HL-60 (cell line): ENCODE results near the gene GLIS1.

Experiments
- DNase-seq, 2 experiments: peaks; one replicate each; pipeline ENCODE4 v3.0.0-alpha.2; 2010 to 2020; ENCODE audit warnings: low read depth in 1 of 2, low spot score in 1 of 2
- H3K27ac ChIP-seq: fragments of 250-450 bp; sonication (Bioruptor Pico); replicated peaks from 2 replicates; pipeline ENCODE4 v1.5.1; 2020; ENCODE audit warnings: mild to moderate bottlenecking, moderate library complexity
- H3K27me3 ChIP-seq: fragments of 250-450 bp; sonication (Bioruptor Pico); 2 replicates; pipeline ENCODE4 v1.5.1; 2021; ENCODE audit warnings: mild to moderate bottlenecking, moderate library complexity; ENCODE audit not compliant: insufficient read depth, poor library complexity, severe bottlenecking
- H3K4me3 ChIP-seq: replicated peaks from 2 replicates; pipeline ENCODE4 v1.5.1; 2011; ENCODE audit warnings: mild to moderate bottlenecking, control low read depth, low read length; ENCODE audit not compliant: insufficient read depth
- GABPA ChIP-seq: IDR thresholded peaks from 2 replicates; pipeline ENCODE4 v1.6.1; 2012; ENCODE audit warnings: low read depth
- POLR2AphosphoS5 ChIP-seq: IDR thresholded peaks from 2 replicates; pipeline ENCODE4 v1.6.1; 2012; ENCODE audit warnings: low read depth
- SPI1 ChIP-seq: IDR thresholded peaks from 2 replicates; pipeline ENCODE4 v1.6.1; 2012; ENCODE audit warnings: low read depth, mild to moderate bottlenecking, borderline replicate concordance
- TF ChIP-seq, protein P1 (sequence below): IDR thresholded peaks from 2 replicates; pipeline ENCODE4 v1.6.1; 2012; ENCODE audit warnings: low read depth; ENCODE audit not compliant: insufficient replicate concordance
- TF ChIP-seq, protein P2 (sequence below): IDR thresholded peaks from one replicate; pipeline ENCODE4 v1.5.1; 2011; ENCODE audit warnings: low read length, control low read depth, inconsistent platforms; ENCODE audit not compliant: insufficient read depth

Gene GLIS1

DNA sequence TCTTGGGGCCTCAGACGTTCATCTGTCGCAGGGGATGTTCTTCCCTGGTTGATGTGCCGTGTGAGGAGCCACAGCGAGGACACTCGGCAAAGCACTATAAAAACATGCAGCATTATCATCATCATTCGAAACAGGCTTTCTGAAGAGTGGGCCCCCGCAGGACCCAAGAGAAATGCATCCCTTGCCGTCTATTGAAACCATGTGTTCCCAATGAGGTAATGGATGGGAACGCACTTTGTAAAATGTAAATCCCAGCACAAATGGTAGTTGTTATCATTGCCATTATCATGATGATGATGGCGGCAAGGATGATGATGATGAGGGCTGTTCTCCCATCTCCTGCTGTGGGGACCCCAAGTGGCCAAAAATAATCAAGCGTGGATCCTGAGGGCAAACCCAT is 76.8 kb downstream of the GLIS1 start:
- TF ChIP-seq POLR2AphosphoS5 = no peak
- TF ChIP-seq, protein P1, sequence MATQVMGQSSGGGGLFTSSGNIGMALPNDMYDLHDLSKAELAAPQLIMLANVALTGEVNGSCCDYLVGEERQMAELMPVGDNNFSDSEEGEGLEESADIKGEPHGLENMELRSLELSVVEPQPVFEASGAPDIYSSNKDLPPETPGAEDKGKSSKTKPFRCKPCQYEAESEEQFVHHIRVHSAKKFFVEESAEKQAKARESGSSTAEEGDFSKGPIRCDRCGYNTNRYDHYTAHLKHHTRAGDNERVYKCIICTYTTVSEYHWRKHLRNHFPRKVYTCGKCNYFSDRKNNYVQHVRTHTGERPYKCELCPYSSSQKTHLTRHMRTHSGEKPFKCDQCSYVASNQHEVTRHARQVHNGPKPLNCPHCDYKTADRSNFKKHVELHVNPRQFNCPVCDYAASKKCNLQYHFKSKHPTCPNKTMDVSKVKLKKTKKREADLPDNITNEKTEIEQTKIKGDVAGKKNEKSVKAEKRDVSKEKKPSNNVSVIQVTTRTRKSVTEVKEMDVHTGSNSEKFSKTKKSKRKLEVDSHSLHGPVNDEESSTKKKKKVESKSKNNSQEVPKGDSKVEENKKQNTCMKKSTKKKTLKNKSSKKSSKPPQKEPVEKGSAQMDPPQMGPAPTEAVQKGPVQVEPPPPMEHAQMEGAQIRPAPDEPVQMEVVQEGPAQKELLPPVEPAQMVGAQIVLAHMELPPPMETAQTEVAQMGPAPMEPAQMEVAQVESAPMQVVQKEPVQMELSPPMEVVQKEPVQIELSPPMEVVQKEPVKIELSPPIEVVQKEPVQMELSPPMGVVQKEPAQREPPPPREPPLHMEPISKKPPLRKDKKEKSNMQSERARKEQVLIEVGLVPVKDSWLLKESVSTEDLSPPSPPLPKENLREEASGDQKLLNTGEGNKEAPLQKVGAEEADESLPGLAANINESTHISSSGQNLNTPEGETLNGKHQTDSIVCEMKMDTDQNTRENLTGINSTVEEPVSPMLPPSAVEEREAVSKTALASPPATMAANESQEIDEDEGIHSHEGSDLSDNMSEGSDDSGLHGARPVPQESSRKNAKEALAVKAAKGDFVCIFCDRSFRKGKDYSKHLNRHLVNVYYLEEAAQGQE = no peak
- no peak for TF ChIP-seq GABPA
- TF ChIP-seq SPI1 = no peak
- TF ChIP-seq, protein P2, sequence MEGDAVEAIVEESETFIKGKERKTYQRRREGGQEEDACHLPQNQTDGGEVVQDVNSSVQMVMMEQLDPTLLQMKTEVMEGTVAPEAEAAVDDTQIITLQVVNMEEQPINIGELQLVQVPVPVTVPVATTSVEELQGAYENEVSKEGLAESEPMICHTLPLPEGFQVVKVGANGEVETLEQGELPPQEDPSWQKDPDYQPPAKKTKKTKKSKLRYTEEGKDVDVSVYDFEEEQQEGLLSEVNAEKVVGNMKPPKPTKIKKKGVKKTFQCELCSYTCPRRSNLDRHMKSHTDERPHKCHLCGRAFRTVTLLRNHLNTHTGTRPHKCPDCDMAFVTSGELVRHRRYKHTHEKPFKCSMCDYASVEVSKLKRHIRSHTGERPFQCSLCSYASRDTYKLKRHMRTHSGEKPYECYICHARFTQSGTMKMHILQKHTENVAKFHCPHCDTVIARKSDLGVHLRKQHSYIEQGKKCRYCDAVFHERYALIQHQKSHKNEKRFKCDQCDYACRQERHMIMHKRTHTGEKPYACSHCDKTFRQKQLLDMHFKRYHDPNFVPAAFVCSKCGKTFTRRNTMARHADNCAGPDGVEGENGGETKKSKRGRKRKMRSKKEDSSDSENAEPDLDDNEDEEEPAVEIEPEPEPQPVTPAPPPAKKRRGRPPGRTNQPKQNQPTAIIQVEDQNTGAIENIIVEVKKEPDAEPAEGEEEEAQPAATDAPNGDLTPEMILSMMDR = no peak
- Histone ChIP-seq H3K27ac (no peak overlapping the region), H3K4me3 (no peak overlapping the region), H3K27me3 (peaks cover 2% of the 10 kb centered on the region)
- no peak for DNase-seq

DNA sequence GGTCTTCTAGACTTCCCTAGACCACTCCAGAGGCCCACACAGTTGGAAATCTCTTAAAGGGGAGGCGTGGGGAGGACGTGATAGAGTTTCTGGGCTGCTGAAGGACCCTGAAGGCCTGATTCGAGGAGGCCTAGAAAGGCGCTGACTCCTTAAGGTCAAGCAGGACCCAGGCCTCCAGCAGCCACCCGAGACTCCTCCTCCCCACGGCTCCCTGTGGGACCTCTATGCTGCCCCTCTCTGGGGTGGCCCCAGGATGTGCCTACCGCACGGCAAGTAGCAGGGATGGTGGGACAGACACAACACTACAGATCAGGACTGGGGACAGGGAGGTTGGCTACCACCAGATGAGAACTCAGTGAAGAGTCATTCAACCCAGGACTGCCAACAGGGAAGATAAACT is 77.5 kb downstream of the GLIS1 start:
- Histone ChIP-seq H3K27me3 (peaks cover 2% of the 10 kb centered on the region), H3K27ac (no peak overlapping the region), H3K4me3 (no peak overlapping the region)
- no peak for DNase-seq
- TF ChIP-seq SPI1 (no peak), GABPA (no peak), POLR2AphosphoS5 (no peak)
- TF ChIP-seq, protein P2 = no peak
- TF ChIP-seq, protein P1 = no peak

DNA sequence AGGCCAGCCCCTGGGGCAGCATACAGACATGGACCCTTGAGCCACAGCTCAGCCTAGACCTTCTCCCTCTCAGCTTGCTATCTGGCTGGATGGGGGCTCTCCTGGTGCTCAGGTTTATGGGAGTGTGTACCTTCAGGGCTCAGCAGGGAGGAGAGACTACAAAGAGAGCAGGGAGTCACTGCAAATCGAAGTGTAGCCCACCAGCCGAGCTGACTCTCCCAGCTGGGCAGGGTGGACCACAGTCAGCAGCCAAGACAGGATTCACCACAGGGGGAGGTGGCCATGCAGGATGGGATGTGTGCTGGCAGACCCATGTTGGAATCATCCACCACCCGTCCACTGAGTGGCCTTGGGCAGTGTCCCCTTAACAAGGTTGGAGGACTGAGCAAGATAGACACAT is 78.3 kb downstream of the GLIS1 start:
- Histone ChIP-seq H3K27ac (no peak overlapping the region), H3K4me3 (no peak overlapping the region), H3K27me3 (peaks cover 2% of the 10 kb centered on the region)
- TF ChIP-seq, protein P1 = no peak
- no peak for TF ChIP-seq GABPA
- no peak for TF ChIP-seq SPI1
- TF ChIP-seq, protein P2 = no peak
- TF ChIP-seq POLR2AphosphoS5 = no peak
- DNase-seq = no peak
